HepG2 (cell line): ENCODE measurements around the gene METTL26. TPM values are rescaled to one million over a fixed set of nuclear protein-coding genes. Genes with fewer than 3 reads are reported as not detected.
A peak's percentile ranks its signal among the peaks of the same experiment; 100 is the strongest.

Source experiments
- ATAC-seq: fragments of 200-7000 bp; cut with Tn5 transposase; 3 replicates; pipeline ENCODE4 v1.9.1; 2020; ENCODE audit warnings: mild to moderate bottlenecking, moderate library complexity
- BruUV-seq: library from RNA; stranded (reverse); fragments of 400-500 nt; replicated peaks from 2 replicates; lab custom pipeline; 2021; lab: Mats Ljungman, UMichigan
- CTCF ChIA-PET: fragments of 300-600 bp; formaldehyde crosslinking; extraction: SDS; loops from one replicate; lab custom pipeline; 2021; ENCODE audit warnings: low total read pairs, inconsistent platforms, low intra/inter-chr PET ratio; lab: Yijun Ruan, JAX
- POLR2A ChIA-PET: fragments of 350-600 bp; sonication (Branson Sonifier 250); formaldehyde crosslinking; loops from one replicate; lab custom pipeline; 2020; ENCODE audit warnings: antibody characterized with exemption, inconsistent platforms; lab: Yijun Ruan, JAX
- DNase-seq: peaks from one replicate; pipeline ENCODE4 v3.0.0-alpha.2; 2015; ENCODE audit warnings: low spot score
- FAIRE-seq: peaks from 3 replicates; lab custom pipeline; 2011; peaks lifted over from hg19 to GRCh38; lab: Jason Lieb, UNC
- H2AFZ ChIP-seq: one replicate; pipeline ENCODE4 v1.6.1; 2011; ENCODE audit warnings: low read length, inconsistent platforms
- H3K27ac ChIP-seq: fragments of 300-600 bp; 3 replicates; pipeline ENCODE4 v1.8.0; 2011; ENCODE audit warnings: mixed run types, mild to moderate bottlenecking, mixed read lengths, low read length, inconsistent platforms; ENCODE audit not compliant: insufficient read depth; ENCODE audit errors: extremely low read length
- H3K27me3 ChIP-seq, 2 experiments: fragments of 200-600 bp in 1 of 2; 2 replicates in 1 of 2; 3 replicates in 1 of 2; pipeline versions ENCODE4 v1.6.0 to v1.8.0; 2011; ENCODE audit warnings: low read length in 2 of 2, mild to moderate bottlenecking in 2 of 2, moderate library complexity in 2 of 2, inconsistent platforms in 1 of 2; ENCODE audit not compliant: insufficient read depth in 2 of 2, control insufficient read depth in 1 of 2
- H3K36me3 ChIP-seq, 2 experiments: fragments of 200-600 bp in 1 of 2; replicated peaks in 1 of 2; 2 replicates in 1 of 2; 3 replicates in 1 of 2; pipeline versions ENCODE4 v1.5.1 to v1.8.0; 2011; ENCODE audit warnings: low read length in 2 of 2, inconsistent platforms in 1 of 2; ENCODE audit not compliant: insufficient read depth in 2 of 2, control insufficient read depth in 1 of 2
- H3K4me1 ChIP-seq: 2 replicates; pipeline ENCODE4 v1.5.1; 2012; ENCODE audit warnings: low read length, inconsistent platforms; ENCODE audit not compliant: insufficient read depth
- H3K4me2 ChIP-seq: 2 replicates; pipeline ENCODE4 v1.6.0; 2011; ENCODE audit warnings: low read depth, low read length, inconsistent platforms
- H3K4me3 ChIP-seq, 3 experiments: fragments of 200-600 bp in 1 of 3; sonication (generic), shearing (Covaris generic) in 1 of 3; replicated peaks in 1 of 3; 2 replicates each; pipeline ENCODE4 v1.5.1; 2011 to 2016; ENCODE audit warnings: low read length in 3 of 3, inconsistent platforms in 2 of 3, low read depth in 2 of 3, mild to moderate bottlenecking in 2 of 3, control low read depth in 1 of 3, mixed read lengths in 1 of 3; ENCODE audit not compliant: insufficient read depth in 1 of 3
- H3K79me2 ChIP-seq: one replicate; pipeline ENCODE4 v1.6.1; 2011; ENCODE audit warnings: low read length, inconsistent platforms; ENCODE audit not compliant: insufficient read depth
- H3K9ac ChIP-seq: 2 replicates; pipeline ENCODE4 v1.6.0; 2011; ENCODE audit warnings: mild to moderate bottlenecking, low read depth, low read length, inconsistent platforms; ENCODE audit not compliant: insufficient read depth
- H3K9me3 ChIP-seq: 2 replicates; pipeline ENCODE4 v1.5.1; 2012; ENCODE audit warnings: mild to moderate bottlenecking, low read length
- H4K20me1 ChIP-seq: 2 replicates; pipeline ENCODE4 v1.6.0; 2011; ENCODE audit warnings: inconsistent platforms, mild to moderate bottlenecking, low read length, moderate library complexity; ENCODE audit not compliant: insufficient read depth
- DNMT1 ChIP-seq: sonication (generic); formaldehyde crosslinking; IDR thresholded peaks from 2 replicates; pipeline ENCODE4 v1.5.1; 2020; ENCODE audit warnings: mild to moderate bottlenecking, missing genetic modification reagents
- ETS1 ChIP-seq: sonication (generic); formaldehyde crosslinking; IDR thresholded peaks from 2 replicates; pipeline ENCODE4 v1.4.0; 2020; ENCODE audit warnings: missing genetic modification reagents
- HMGXB3 ChIP-seq: sonication (generic); formaldehyde crosslinking; IDR thresholded peaks from 2 replicates; pipeline ENCODE4 v1.4.0; 2020; ENCODE audit warnings: missing genetic modification reagents, borderline replicate concordance
- JUN ChIP-seq: sonication (generic); formaldehyde crosslinking; IDR thresholded peaks from 2 replicates; pipeline ENCODE4 v1.4.0; 2020; ENCODE audit warnings: mild to moderate bottlenecking, missing genetic modification reagents
- KDM1A ChIP-seq: IDR thresholded peaks from 2 replicates; pipeline ENCODE4 v1.6.1; 2016; ENCODE audit warnings: missing compliant biosample characterization
- KLF16 ChIP-seq, 2 experiments: sonication (generic) in 1 of 2; formaldehyde crosslinking in 1 of 2; IDR thresholded peaks; 2 replicates each; pipeline versions ENCODE4 v1.6.1 to v1.8.0; 2016 to 2023; ENCODE audit warnings: missing genetic modification reagents in 2 of 2, missing compliant biosample characterization in 1 of 2
- NCOR1 ChIP-seq: fragments of 200-600 bp; sonication (generic); IDR thresholded peaks from 2 replicates; pipeline ENCODE4 v1.7.0; 2017; ENCODE audit warnings: antibody characterized with exemption, low read length, borderline replicate concordance
- NFYC ChIP-seq: IDR thresholded peaks from 2 replicates; pipeline ENCODE4 v1.6.1; 2016; ENCODE audit warnings: missing genetic modification reagents, missing compliant biosample characterization
- NPAS2 ChIP-seq: sonication (generic); formaldehyde crosslinking; IDR thresholded peaks from 2 replicates; pipeline ENCODE4 v1.8.0; 2022; ENCODE audit warnings: mild to moderate bottlenecking, missing genetic modification reagents, borderline replicate concordance
- NR3C1 ChIP-seq: sonication (generic); formaldehyde crosslinking; IDR thresholded peaks from 2 replicates; pipeline ENCODE4 v1.4.0; 2020; ENCODE audit warnings: missing genetic modification reagents
- PITX1 ChIP-seq: sonication (generic); formaldehyde crosslinking; IDR thresholded peaks from 2 replicates; pipeline ENCODE4 v1.5.1; 2020; ENCODE audit warnings: mild to moderate bottlenecking, missing genetic modification reagents
- RORA ChIP-seq: sonication (generic); formaldehyde crosslinking; IDR thresholded peaks from 2 replicates; pipeline ENCODE4 v1.5.0; 2020; ENCODE audit warnings: mild to moderate bottlenecking, missing genetic modification reagents, moderate library complexity
- TOE1 ChIP-seq: sonication (generic); formaldehyde crosslinking; IDR thresholded peaks from 2 replicates; pipeline ENCODE4 v1.4.0; 2020; ENCODE audit warnings: mild to moderate bottlenecking, missing genetic modification reagents
- ZNF256 ChIP-seq: sonication (generic); formaldehyde crosslinking; conservative IDR thresholded peaks from 2 replicates; pipeline ENCODE4 v1.4.0; 2020; ENCODE audit warnings: missing genetic modification reagents
- ZSCAN5A ChIP-seq: sonication (generic); formaldehyde crosslinking; IDR thresholded peaks from 2 replicates; pipeline ENCODE4 v1.8.0; 2022; ENCODE audit warnings: mild to moderate bottlenecking, missing genetic modification reagents, borderline replicate concordance
- WGBS: methylation state at CpG from one replicate; pipeline ENCODE4 v1.1.6; 2017; ENCODE audit warnings: low lambda C conversion rate; 5-methylcytosine and 5-hydroxymethylcytosine counted together
- in situ Hi-C: cut with HindIII; loops from 2 replicates; pipeline ENCODE4 v1.10.0; 2017; ENCODE audit warnings: low pct_unique_long_range_greater_than_20kb; ENCODE audit not compliant: extremely low pct_ligation_motif_present
- intact Hi-C: fragments of 100-400 bp; cut with micrococcal nuclease; formaldehyde crosslinking; loops from one replicate; pipeline ENCODE4 v1.10.0; 2022; ENCODE audit not compliant: unreplicated experiment
- polyA plus RNA-seq, 8 experiments: library from polyadenylated mRNA; depleted of rRNA in 3 of 8; stranded (reverse) in 7 of 8; unstranded in 1 of 8; fragments of >200 nt; fragmentation: Illumina TruSeq in 4 of 8; extraction: Trizol in 4 of 8; gene quantifications; 2 replicates each; pipeline versions ENCODE4 v1.2.1 to v1.2.3, GENCODE V29; 2011 to 2016; ENCODE audit warnings: low read depth in 4 of 8, missing spikeins in 1 of 8, mixed read lengths in 1 of 8; ENCODE audit not compliant: insufficient read depth in 1 of 8
- total RNA-seq, 5 experiments: library from RNA; depleted of rRNA; stranded (reverse); fragments of >200 nt; fragmentation: Illumina TruSeq; extraction: Trizol; gene quantifications; 2 replicates each; pipeline ENCODE4 v1.2.3, GENCODE V29; 2016; ENCODE audit warnings: low read depth in 1 of 5

The METTL26 gene
- total and polyA plus RNA-seq, 2 of the 13 experiments (the other 11 are each of a cell fraction or from before 2014, with no cell fraction given): 65.5 to 70.1 TPM

GRCh38 chr16:667113-667779 is 31.1 kb upstream of the METTL26 start (continued):
- 0 out of 2 replicates have a peak, but pooled peaks have one; percentile 8 for TF ChIP-seq ETS1
- no peak for TF ChIP-seq ZNF256 (CRISPR knock-in tag)
- TF ChIP-seq NFYC (CRISPR knock-in tag): no peak

GRCh38 chr16:666572-666971 is 30.5 kb upstream of the METTL26 start:
- CTCF ChIA-PET: no interaction called here
- Histone ChIP-seq H3K4me1 (peaks cover 18% of the 10 kb centered on the region), H3K27me3 (no peaks in the 10 kb centered on the region), H2AFZ (no peak overlapping the region), H3K4me2 (no peak overlapping the region), H3K27ac (no peak overlapping the region), H3K79me2 (peaks cover 17% of the 10 kb centered on the region), H3K4me3 (no peak overlapping the region), H4K20me1 (no peaks in the 10 kb centered on the region), H3K9me3 (no peaks in the 10 kb centered on the region), H3K36me3 (peaks cover 10 to 23% of the 10 kb centered on the region in 2 experiments; a peak in 3 of 5 replicates), H3K9ac (no peak overlapping the region)
- POLR2A ChIA-PET: no interaction called here
- WGBS: 95% methylated on average over 4 of the region's 13 CpGs
- DNase-seq: no peak
- intact Hi-C loops: no loop called here
- BruUV-seq: no TSS peak
- ATAC-seq: no peak
- no peak for FAIRE-seq
- in situ Hi-C loops: no loop called here
- TF ChIP-seq NCOR1: no peak
- TF ChIP-seq KDM1A (CRISPR knock-in tag): no peak
- no peak for TF ChIP-seq JUN (CRISPR knock-in tag)
- no peak for TF ChIP-seq TOE1
- no peak for TF ChIP-seq HMGXB3
- no peak for TF ChIP-seq DNMT1
- no peak for TF ChIP-seq PITX1 (CRISPR knock-in tag)
- TF ChIP-seq RORA (CRISPR knock-in tag): no peak
- no peak for TF ChIP-seq KLF16 (CRISPR knock-in tag; IDR thresholded peaks at IDR 0.05)
- TF ChIP-seq NPAS2 (CRISPR knock-in tag): no peak
- no peak for TF ChIP-seq ZSCAN5A (CRISPR knock-in tag)
- no peak for TF ChIP-seq NR3C1
